HCT116 (cell line): Measurements from ENCODE around the gene ABCG5. TPM values are rescaled to one million over a fixed set of nuclear protein-coding genes. Genes with fewer than 3 reads are reported as not detected.

Experiments used
- ATAC-seq: fragments of 200-7000 bp; cut with Tn5 transposase; 2 replicates; pipeline ENCODE4 v1.9.1; 2020; ENCODE audit warnings: mild to moderate bottlenecking, moderate library complexity
- BruUV-seq: library from RNA; stranded (reverse); fragments of 400-500 nt; replicated peaks from 2 replicates; lab custom pipeline; 2021; lab: Mats Ljungman, UMichigan
- CTCF ChIA-PET: fragments of 300-600 bp; sonication (Branson Sonifier 250); formaldehyde crosslinking; loops from one replicate; lab custom pipeline; 2021; ENCODE audit warnings: antibody characterized with exemption; lab: Charles Lee
- POLR2A ChIA-PET: fragments of 300-600, 350-600 bp; sonication (Branson Sonifier 250); formaldehyde crosslinking; loops from one replicate; lab custom pipeline; 2021; ENCODE audit warnings: antibody characterized with exemption; lab: Charles Lee
- RAD21 ChIA-PET, 2 experiments: fragments of 300-600 bp; sonication (Branson Sonifier 250); formaldehyde crosslinking; loops; one replicate each; lab custom pipeline; 2023; ENCODE audit warnings: low total read pairs in 2 of 2; ENCODE audit not compliant: uncharacterized antibody in 2 of 2, unreplicated experiment in 2 of 2, low non-redundant PET in 1 of 2; lab: Charles Lee
- DNase-seq: peaks from one replicate; pipeline ENCODE4 v3.0.0-alpha.2; 2010; ENCODE audit warnings: low read depth, low spot score
- H2AFZ ChIP-seq: fragments of 200-600 bp; shearing (Covaris generic), sonication (generic); 2 replicates; pipeline ENCODE4 v1.6.1; 2017; ENCODE audit warnings: low read depth, mixed run types, mixed read lengths, antibody characterized with exemption, low read length; ENCODE audit not compliant: poor library complexity, severe bottlenecking
- H3K27ac ChIP-seq: 2 replicates; pipeline ENCODE4 v1.5.1; 2012; ENCODE audit warnings: low read depth, low read length
- H3K27me3 ChIP-seq: fragments of 200-600 bp; sonication (generic); 2 replicates; pipeline ENCODE4 v1.6.1; 2016; ENCODE audit warnings: mixed run types, low read length, mixed read lengths; ENCODE audit not compliant: insufficient read depth
- H3K36me3 ChIP-seq, 2 experiments: fragments of 200-500 bp in 1 of 2; fragments of 200-600 bp in 1 of 2; sonication (Bioruptor generic) in 1 of 2; sonication (generic) in 1 of 2; 2 replicates each; pipeline versions ENCODE4 v1.5.1 to v1.6.1; 2014 to 2016; ENCODE audit warnings: low read length in 2 of 2, inconsistent platforms in 1 of 2, mixed read lengths in 1 of 2, mixed run types in 1 of 2; ENCODE audit not compliant: insufficient read depth in 2 of 2, control insufficient read depth in 1 of 2
- H3K4me1 ChIP-seq, 2 experiments: fragments of 200-600 bp in 1 of 2; sonication (generic) in 1 of 2; 2 replicates each; pipeline versions ENCODE4 v1.5.1 to v1.6.1; 2012 to 2017; ENCODE audit warnings: low read length in 2 of 2, inconsistent platforms in 1 of 2, mild to moderate bottlenecking in 1 of 2, mixed read lengths in 1 of 2, mixed run types in 1 of 2, moderate library complexity in 1 of 2; ENCODE audit not compliant: insufficient read depth in 2 of 2, control insufficient read depth in 1 of 2
- H3K4me2 ChIP-seq: fragments of 200-600 bp; sonication (generic); 2 replicates; pipeline ENCODE4 v1.6.1; 2017; ENCODE audit warnings: mixed run types, low read length, mixed read lengths
- H3K4me3 ChIP-seq, 2 experiments: fragments of 200-600 bp in 1 of 2; sonication (generic) in 1 of 2; replicated peaks in 1 of 2; 2 replicates each; pipeline ENCODE4 v1.5.1; 2011 to 2016; ENCODE audit warnings: low read length in 2 of 2, control low read depth in 1 of 2, low read depth in 1 of 2, mild to moderate bottlenecking in 1 of 2, mixed read lengths in 1 of 2, mixed run types in 1 of 2
- H3K79me2 ChIP-seq: fragments of 200-600 bp; sonication (generic); 2 replicates; pipeline ENCODE4 v1.6.1; 2017; ENCODE audit warnings: mild to moderate bottlenecking, mixed run types, low read length, moderate library complexity, mixed read lengths; ENCODE audit not compliant: insufficient read depth
- H3K9ac ChIP-seq: fragments of 200-600 bp; sonication (generic); 2 replicates; pipeline ENCODE4 v1.6.1; 2016; ENCODE audit warnings: low read length, mixed read lengths
- H3K9me2 ChIP-seq: fragments of 200-600 bp; sonication (generic), shearing (Covaris generic); 2 replicates; pipeline ENCODE4 v1.6.1; 2017; ENCODE audit warnings: mixed run types, mild to moderate bottlenecking, moderate library complexity; ENCODE audit not compliant: insufficient read depth
- H3K9me3 ChIP-seq, 2 experiments: fragments of 200-500 bp in 1 of 2; fragments of 200-600 bp in 1 of 2; sonication (Bioruptor generic) in 1 of 2; sonication (generic) in 1 of 2; 2 replicates each; pipeline ENCODE4 v1.6.1; 2014 to 2017; ENCODE audit warnings: low read length in 2 of 2, mixed read lengths in 2 of 2, inconsistent platforms in 1 of 2, low read depth in 1 of 2, mild to moderate bottlenecking in 1 of 2, mixed run types in 1 of 2, moderate library complexity in 1 of 2; ENCODE audit not compliant: control insufficient read depth in 1 of 2, insufficient read depth in 1 of 2
- H4K20me1 ChIP-seq: fragments of 200-600 bp; sonication (generic), shearing (Covaris generic); 2 replicates; pipeline ENCODE4 v1.6.1; 2017; ENCODE audit warnings: mixed run types, mild to moderate bottlenecking, moderate library complexity; ENCODE audit not compliant: insufficient read depth
- CBX3 ChIP-seq: IDR thresholded peaks from 2 replicates; pipeline ENCODE4 v1.6.1; 2012; ENCODE audit warnings: low read depth
- EGR1 ChIP-seq: IDR thresholded peaks from 2 replicates; pipeline ENCODE4 v1.6.1; 2012; ENCODE audit warnings: low read depth
- ELF1 ChIP-seq: IDR thresholded peaks from 2 replicates; pipeline ENCODE4 v1.6.1; 2012; ENCODE audit warnings: low read depth, borderline replicate concordance
- EZH2 ChIP-seq: fragments of 200-600 bp; sonication (generic); IDR thresholded peaks from 2 replicates; pipeline ENCODE4 v1.6.1; 2017; ENCODE audit warnings: antibody characterized with exemption, mixed run types
- EZH2phosphoT487 ChIP-seq: fragments of 200-600 bp; IDR thresholded peaks from 2 replicates; pipeline ENCODE4 v1.6.1; 2018; ENCODE audit warnings: antibody characterized with exemption, borderline replicate concordance
- FOSL1 ChIP-seq: IDR thresholded peaks from 2 replicates; pipeline ENCODE4 v1.6.1; 2012; ENCODE audit warnings: low read depth
- JUND ChIP-seq: IDR thresholded peaks from 2 replicates; pipeline ENCODE4 v1.6.1; 2012
- POLR2A ChIP-seq: IDR thresholded peaks from 2 replicates; pipeline ENCODE4 v1.7.0; 2011; ENCODE audit warnings: borderline replicate concordance; ENCODE audit not compliant: insufficient read depth, insufficient read length; ENCODE audit errors: extremely low read depth
- POLR2AphosphoS5 ChIP-seq: IDR thresholded peaks from 2 replicates; pipeline ENCODE4 v1.6.1; 2011; ENCODE audit warnings: mild to moderate bottlenecking, low read depth, low read length, moderate library complexity
- SIN3A ChIP-seq: IDR thresholded peaks from 2 replicates; pipeline ENCODE4 v1.6.1; 2012; ENCODE audit warnings: low read depth
- SRF ChIP-seq: IDR thresholded peaks from 2 replicates; pipeline ENCODE4 v1.6.1; 2012; ENCODE audit warnings: low read depth
- YY1 ChIP-seq: IDR thresholded peaks from 2 replicates; pipeline ENCODE4 v1.6.1; 2011; ENCODE audit warnings: low read length, low read depth, moderate library complexity, mild to moderate bottlenecking; ENCODE audit not compliant: insufficient replicate concordance; ENCODE audit errors: extremely low read depth
- ZFX ChIP-seq: fragments of 450-650 bp; IDR thresholded peaks from 2 replicates; pipeline ENCODE4 v1.6.1; 2017
- ZNF274 ChIP-seq: fragments of 200-500 bp; sonication (Bioruptor generic); IDR thresholded peaks from 2 replicates; pipeline ENCODE4 v1.6.1; 2014; ENCODE audit warnings: mild to moderate bottlenecking, low read depth, low read length, inconsistent platforms
- intact Hi-C: fragments of 100-400 bp; cut with micrococcal nuclease; formaldehyde crosslinking; loops from 2 replicates; pipeline ENCODE4 v1.10.0; 2022
- total RNA-seq: library from RNA; stranded (reverse); gene quantifications from one replicate; pipeline ENCODE4 v1.2.1, GENCODE V29; 2021; ENCODE audit not compliant: unreplicated experiment
- TF ChIP-seq, protein P1 (sequence below): IDR thresholded peaks from 2 replicates; pipeline ENCODE4 v1.6.1; 2011; ENCODE audit warnings: mild to moderate bottlenecking, low read length, moderate library complexity; ENCODE audit not compliant: insufficient replicate concordance; ENCODE audit errors: extremely low read depth
- TF ChIP-seq, protein P2 (sequence below): IDR thresholded peaks from 2 replicates; pipeline ENCODE4 v1.6.1; 2012; ENCODE audit warnings: low read depth

ABCG5 gene
- total RNA-seq, 1 experiment from 2014 or later = not detected

DNA sequence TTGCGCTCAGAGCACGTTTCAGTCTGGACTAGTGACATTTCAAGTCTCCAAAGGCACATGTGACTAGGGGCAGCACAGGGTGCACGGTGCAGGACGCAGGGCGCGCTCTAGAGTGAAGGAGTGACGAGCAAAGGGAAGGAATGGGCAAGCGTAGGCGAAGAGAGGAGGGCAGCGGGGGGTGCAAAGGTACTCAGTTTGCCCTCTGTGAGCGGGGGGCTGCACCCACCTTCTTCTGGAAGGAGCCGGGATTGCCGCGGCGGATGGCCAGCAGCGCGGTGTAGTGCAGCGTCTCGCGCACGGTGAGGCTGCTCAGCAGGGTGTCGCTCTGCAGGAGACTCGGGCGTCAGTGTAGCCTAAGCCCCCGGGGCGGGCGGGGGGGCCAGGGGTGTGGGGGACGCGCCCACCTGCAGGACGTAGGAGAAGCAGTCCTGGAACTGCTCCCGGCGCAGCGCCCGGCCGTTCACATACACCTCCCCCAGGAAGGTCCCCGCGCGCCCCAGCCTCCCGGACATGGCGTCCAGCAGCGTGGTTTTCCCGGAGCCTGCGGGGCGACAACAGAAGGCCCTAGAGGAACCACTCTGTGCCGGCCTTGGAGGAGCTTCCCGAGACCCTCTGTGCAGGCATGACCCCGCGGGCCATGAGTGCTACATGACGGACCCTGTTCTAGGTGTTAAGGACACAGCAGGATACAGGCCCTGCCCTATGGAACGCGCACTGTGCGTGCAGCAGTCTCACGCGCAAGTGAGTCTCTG, 6.9 kb downstream of the ABCG5 start:
- no peak overlapping the region for H3K4me2 ChIP-seq
- no peaks in the 10 kb centered on the region for H3K9me3 ChIP-seq
- no peak overlapping the region for H3K27ac ChIP-seq
- H3K4me3 ChIP-seq = no peak overlapping the region
- H3K27me3 ChIP-seq = no peaks in the 10 kb centered on the region
- ChIA-PET CTCF (no interaction called here), RAD21 (no interaction called here), POLR2A (no interaction called here)
- no peak overlapping the region for H3K9ac ChIP-seq
- no peaks in the 10 kb centered on the region for H3K9me2 ChIP-seq
- H3K4me1 ChIP-seq = no peaks in the 10 kb centered on the region
- no peak overlapping the region for H2AFZ ChIP-seq
- no peaks in the 10 kb centered on the region for H3K79me2 ChIP-seq
- ATAC-seq (no peak), DNase-seq (no peak)
- no peaks in the 10 kb centered on the region for H3K36me3 ChIP-seq
- TF ChIP-seq, protein P1, sequence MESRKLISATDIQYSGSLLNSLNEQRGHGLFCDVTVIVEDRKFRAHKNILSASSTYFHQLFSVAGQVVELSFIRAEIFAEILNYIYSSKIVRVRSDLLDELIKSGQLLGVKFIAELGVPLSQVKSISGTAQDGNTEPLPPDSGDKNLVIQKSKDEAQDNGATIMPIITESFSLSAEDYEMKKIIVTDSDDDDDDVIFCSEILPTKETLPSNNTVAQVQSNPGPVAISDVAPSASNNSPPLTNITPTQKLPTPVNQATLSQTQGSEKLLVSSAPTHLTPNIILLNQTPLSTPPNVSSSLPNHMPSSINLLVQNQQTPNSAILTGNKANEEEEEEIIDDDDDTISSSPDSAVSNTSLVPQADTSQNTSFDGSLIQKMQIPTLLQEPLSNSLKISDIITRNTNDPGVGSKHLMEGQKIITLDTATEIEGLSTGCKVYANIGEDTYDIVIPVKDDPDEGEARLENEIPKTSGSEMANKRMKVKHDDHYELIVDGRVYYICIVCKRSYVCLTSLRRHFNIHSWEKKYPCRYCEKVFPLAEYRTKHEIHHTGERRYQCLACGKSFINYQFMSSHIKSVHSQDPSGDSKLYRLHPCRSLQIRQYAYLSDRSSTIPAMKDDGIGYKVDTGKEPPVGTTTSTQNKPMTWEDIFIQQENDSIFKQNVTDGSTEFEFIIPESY = no peak
- TF ChIP-seq ZFX (no peak), YY1 (no peak), FOSL1 (no peak), EZH2phosphoT487 (no peak), EZH2 (no peak), JUND (no peak), SIN3A (no peak), ZNF274 (no peak), ELF1 (no peak), CBX3 (no peak), EGR1 (no peak), SRF (no peak), POLR2A (no peak), POLR2AphosphoS5 (no peak)
- TF ChIP-seq, protein P2, sequence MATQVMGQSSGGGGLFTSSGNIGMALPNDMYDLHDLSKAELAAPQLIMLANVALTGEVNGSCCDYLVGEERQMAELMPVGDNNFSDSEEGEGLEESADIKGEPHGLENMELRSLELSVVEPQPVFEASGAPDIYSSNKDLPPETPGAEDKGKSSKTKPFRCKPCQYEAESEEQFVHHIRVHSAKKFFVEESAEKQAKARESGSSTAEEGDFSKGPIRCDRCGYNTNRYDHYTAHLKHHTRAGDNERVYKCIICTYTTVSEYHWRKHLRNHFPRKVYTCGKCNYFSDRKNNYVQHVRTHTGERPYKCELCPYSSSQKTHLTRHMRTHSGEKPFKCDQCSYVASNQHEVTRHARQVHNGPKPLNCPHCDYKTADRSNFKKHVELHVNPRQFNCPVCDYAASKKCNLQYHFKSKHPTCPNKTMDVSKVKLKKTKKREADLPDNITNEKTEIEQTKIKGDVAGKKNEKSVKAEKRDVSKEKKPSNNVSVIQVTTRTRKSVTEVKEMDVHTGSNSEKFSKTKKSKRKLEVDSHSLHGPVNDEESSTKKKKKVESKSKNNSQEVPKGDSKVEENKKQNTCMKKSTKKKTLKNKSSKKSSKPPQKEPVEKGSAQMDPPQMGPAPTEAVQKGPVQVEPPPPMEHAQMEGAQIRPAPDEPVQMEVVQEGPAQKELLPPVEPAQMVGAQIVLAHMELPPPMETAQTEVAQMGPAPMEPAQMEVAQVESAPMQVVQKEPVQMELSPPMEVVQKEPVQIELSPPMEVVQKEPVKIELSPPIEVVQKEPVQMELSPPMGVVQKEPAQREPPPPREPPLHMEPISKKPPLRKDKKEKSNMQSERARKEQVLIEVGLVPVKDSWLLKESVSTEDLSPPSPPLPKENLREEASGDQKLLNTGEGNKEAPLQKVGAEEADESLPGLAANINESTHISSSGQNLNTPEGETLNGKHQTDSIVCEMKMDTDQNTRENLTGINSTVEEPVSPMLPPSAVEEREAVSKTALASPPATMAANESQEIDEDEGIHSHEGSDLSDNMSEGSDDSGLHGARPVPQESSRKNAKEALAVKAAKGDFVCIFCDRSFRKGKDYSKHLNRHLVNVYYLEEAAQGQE = no peak
- H4K20me1 ChIP-seq = no peaks in the 10 kb centered on the region
- BruUV-seq = no TSS peak
- intact Hi-C loops = no loop called here
